HFFc6 (cell line): ENCODE results near the gene PCNA. TPM values are rescaled to one million over a fixed set of nuclear protein-coding genes. Genes with fewer than 3 reads are reported as not detected.
A peak's percentile ranks its signal among the peaks of the same experiment; 100 is the strongest.
"Not testable (repeated sequence)": the region's sequence is repeated elsewhere in the genome, so short reads cannot be mapped to it uniquely, and the experiment has no call there.

Experiments
- DNase-seq: peaks from one replicate; pipeline ENCODE4 v3.0.0-alpha.2; 2018
- H3K27ac Mint-ChIP-seq: 2 replicates; pipeline ENCODE4 v1.8.0; 2020; ENCODE audit warnings: mild to moderate bottlenecking, mixed read lengths
- H3K27me3 Mint-ChIP-seq: 2 replicates; pipeline ENCODE4 v1.8.0; 2021; ENCODE audit warnings: mild to moderate bottlenecking, moderate library complexity, mixed read lengths; ENCODE audit not compliant: insufficient read depth
- H3K36me3 Mint-ChIP-seq: 2 replicates; pipeline ENCODE4 v1.8.0; 2021; ENCODE audit warnings: low read depth, mixed read lengths
- H3K4me1 Mint-ChIP-seq: 2 replicates; pipeline ENCODE4 v1.8.0; 2020; ENCODE audit warnings: low read depth, mixed read lengths
- H3K4me3 Mint-ChIP-seq: 2 replicates; pipeline ENCODE4 v1.8.0; 2020; ENCODE audit warnings: mild to moderate bottlenecking, moderate library complexity, mixed read lengths
- H3K9me3 Mint-ChIP-seq: 2 replicates; pipeline ENCODE4 v1.8.0; 2020; ENCODE audit warnings: mild to moderate bottlenecking, mixed read lengths
- total RNA-seq, 6 experiments: library from RNA; stranded (reverse); fragmentation: NEBNext Ultra II Directional; extraction: Animal tissue kit (Norgen Biotek cat#: 25700); gene quantifications; 2 replicates in 1 of 6; 3 replicates in 5 of 6; pipeline ENCODE4 v1.2.3, GENCODE V29; 2021
- TF ChIP-seq, protein P1 (sequence below): fragments of 200-600 bp; sonication (generic); IDR thresholded peaks from 2 replicates; pipeline ENCODE4 v1.5.0; 2021; ENCODE audit warnings: antibody characterized with exemption, mild to moderate bottlenecking

The PCNA gene
- total RNA-seq, 6 experiments from 2014 or later: 104 to 172 (median 152) TPM

DNA sequence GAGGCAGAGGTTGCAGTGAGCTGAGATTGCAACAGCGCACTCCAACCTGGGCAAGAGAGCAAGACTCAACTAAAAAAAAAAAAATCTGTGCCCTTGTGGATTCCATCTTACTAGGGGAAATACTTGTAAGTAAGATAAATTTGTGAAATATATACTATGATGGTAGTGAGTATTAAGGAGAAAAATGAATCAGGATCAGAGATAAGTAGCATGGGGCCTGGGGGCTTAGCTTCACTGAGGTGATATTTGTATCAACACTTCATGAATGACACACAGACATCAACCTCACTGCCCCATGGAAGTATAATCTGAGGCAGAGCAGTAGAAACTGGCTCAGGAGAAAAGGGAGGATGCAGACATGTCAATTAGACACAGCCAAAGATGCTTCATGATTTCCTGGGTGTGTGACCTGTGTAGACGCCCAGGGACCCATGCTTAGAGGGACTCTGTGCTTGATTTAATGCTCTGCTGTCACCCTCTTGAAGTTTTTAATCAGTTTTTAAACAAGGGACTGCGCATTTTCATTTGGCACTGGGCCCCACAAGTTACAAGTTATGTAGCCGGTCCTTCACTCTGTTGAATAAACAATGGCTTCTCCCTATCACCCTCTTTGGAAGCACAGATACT is 41.9 kb downstream of the PCNA start:
- peaks cover 5% of the 10 kb centered on the region for H3K27me3 Mint-ChIP-seq
- H3K36me3 Mint-ChIP-seq: no peaks in the 10 kb centered on the region
- H3K27ac Mint-ChIP-seq: no peak overlapping the region
- H3K9me3 Mint-ChIP-seq: no peaks in the 10 kb centered on the region
- DNase-seq: no peak
- H3K4me1 Mint-ChIP-seq: peaks cover 18% of the 10 kb centered on the region
- TF ChIP-seq, protein P1, sequence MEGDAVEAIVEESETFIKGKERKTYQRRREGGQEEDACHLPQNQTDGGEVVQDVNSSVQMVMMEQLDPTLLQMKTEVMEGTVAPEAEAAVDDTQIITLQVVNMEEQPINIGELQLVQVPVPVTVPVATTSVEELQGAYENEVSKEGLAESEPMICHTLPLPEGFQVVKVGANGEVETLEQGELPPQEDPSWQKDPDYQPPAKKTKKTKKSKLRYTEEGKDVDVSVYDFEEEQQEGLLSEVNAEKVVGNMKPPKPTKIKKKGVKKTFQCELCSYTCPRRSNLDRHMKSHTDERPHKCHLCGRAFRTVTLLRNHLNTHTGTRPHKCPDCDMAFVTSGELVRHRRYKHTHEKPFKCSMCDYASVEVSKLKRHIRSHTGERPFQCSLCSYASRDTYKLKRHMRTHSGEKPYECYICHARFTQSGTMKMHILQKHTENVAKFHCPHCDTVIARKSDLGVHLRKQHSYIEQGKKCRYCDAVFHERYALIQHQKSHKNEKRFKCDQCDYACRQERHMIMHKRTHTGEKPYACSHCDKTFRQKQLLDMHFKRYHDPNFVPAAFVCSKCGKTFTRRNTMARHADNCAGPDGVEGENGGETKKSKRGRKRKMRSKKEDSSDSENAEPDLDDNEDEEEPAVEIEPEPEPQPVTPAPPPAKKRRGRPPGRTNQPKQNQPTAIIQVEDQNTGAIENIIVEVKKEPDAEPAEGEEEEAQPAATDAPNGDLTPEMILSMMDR: no peak
- H3K4me3 Mint-ChIP-seq: no peak overlapping the region

DNA sequence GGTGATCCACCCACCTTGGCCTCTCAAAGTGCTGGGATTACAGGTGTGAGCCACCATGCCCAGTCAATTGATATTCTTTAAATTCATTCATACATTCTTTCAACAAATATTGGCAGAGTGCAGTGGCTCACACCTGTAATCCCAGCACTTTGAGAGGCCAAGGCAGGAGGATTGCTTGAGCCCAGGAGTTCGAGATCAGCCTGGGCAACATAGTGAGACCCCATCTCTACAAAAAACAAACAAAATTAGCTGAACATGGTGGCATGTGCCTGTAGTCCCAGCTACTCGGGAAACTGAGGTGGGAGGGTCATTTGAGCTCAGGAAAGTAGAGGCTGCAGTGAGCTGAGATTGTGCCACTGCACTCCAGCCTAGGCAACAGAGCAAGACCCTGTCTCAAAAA is 42.8 kb downstream of the PCNA start:
- H3K36me3 Mint-ChIP-seq, H3K27me3 Mint-ChIP-seq, H3K4me3 Mint-ChIP-seq, DNase-seq, H3K27ac Mint-ChIP-seq, H3K9me3 Mint-ChIP-seq: not testable (repeated sequence)
- peaks cover 22% of the 10 kb centered on the region for H3K4me1 Mint-ChIP-seq

DNA sequence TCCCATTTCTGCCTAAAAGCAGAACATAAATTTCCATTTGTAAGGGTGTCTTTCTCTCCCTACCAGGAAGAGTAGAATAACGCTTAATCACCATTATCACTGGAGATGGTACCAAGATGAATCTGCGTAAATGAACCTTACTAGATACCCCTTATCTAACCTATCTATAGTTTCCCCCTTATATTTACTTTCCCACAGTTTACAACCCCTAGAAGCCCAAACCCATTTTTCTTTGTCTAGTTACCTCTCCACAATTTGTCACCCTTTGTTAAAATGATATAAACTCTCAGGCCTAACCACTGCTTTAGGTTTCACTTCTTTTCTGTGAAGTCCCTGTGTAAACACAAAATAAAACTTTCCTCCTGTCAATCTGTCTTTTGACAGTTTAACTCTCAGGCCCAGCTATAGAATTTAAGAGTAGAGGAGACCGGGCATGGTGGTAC is 45.5 kb downstream of the PCNA start:
- Mint-ChIP-seq H3K27ac (no peak overlapping the region), H3K4me3 (no peak overlapping the region)
- TF ChIP-seq, protein P1: no peak

DNA sequence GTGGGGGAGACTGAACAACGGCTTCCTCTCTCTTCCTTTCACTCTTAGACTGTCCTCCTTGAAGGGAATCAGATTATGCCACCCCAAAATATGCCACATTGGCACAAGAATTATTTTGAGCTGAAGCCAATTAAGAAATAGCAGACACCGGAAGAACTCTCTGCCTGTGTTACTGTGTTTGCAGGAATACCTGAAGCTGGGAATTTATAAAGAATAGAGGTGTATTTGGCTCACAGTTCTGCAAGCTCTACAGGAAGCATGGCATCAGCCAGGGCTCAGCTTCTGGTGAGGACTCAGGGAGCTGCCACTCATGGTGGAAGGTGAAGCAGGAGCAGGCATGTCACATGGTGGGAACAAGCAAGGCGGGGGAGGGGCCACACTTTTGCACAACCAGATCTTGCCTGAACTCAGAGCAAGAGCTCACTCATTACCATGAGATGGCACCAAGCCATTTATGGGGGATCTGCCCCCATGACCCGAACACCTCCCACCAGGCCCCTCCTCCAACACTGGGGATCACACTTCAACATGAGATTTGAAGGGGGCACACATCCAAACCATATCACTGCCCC is 46.0 kb downstream of the PCNA start:
- no peak for DNase-seq
- Mint-ChIP-seq H3K36me3 (no peaks in the 10 kb centered on the region), H3K27ac (peak overlapping the region; percentile 77), H3K9me3 (no peaks in the 10 kb centered on the region), H3K27me3 (peaks cover 2% of the 10 kb centered on the region; the same call in 1 of the 2 replicates), H3K4me1 (peaks cover 16% of the 10 kb centered on the region), H3K4me3 (no peak overlapping the region)
- TF ChIP-seq, protein P1: no peak

More for the DNA sequence above, 45.5 kb downstream of the PCNA start:
- Mint-ChIP-seq H3K4me1 (peaks cover 16% of the 10 kb centered on the region), H3K9me3 (no peaks in the 10 kb centered on the region), H3K36me3 (no peaks in the 10 kb centered on the region), H3K27me3 (peaks cover 2% of the 10 kb centered on the region; the same call in 1 of the 2 replicates)
- no peak for DNase-seq

DNA sequence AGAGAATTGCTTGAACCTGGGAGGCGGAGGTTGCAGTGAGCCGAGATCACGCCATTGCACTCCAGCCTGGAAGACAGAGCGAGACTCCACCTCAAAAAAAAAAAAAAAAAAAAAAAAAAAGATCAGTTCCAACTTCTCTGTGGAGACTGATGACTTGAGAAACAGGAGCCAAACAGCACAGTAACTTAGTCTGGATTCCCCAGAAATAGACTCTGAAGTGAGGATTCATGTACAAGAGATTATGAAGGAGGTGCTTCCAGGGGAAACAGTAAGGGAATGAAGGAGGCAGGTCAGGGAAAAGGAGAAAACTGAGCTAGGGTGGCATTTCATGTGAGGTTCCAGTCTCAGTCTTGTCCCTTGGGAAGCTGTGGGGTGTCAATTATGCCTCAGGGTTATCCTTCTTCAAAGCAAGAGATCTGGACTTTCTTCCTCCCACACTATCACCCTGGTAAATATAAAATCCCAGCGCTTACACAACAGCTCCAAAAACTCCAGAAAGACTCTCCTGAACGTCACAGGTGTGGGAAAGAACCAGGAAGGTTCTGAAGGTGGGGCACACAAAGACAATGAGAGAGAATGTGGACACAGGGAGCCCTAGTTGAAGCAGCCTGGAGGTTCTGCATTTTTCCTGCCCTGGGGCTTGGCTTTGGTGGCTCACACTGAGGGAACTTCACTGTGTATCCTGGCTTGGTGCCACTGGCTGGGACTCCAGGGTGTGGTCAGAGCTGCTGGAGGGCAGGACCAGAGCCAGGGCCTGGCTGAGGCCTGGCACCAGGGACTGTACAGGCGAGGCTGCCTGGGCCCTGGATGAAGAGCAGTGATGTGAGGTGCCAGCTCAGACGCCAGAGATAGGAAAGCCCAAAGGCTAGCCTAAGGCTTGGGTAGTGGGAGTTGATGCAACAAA is 46.8 kb downstream of the PCNA start:
- H3K4me3 Mint-ChIP-seq: no peak overlapping the region
- peak overlapping the region; percentile 77 for H3K27ac Mint-ChIP-seq
- H3K27me3 Mint-ChIP-seq: peaks cover 2% of the 10 kb centered on the region
- no peaks in the 10 kb centered on the region for H3K36me3 Mint-ChIP-seq
- peak; percentile 80 for DNase-seq
- H3K9me3 Mint-ChIP-seq: no peaks in the 10 kb centered on the region
- TF ChIP-seq, protein P1: no peak
- H3K4me1 Mint-ChIP-seq: peaks cover 16% of the 10 kb centered on the region

DNA sequence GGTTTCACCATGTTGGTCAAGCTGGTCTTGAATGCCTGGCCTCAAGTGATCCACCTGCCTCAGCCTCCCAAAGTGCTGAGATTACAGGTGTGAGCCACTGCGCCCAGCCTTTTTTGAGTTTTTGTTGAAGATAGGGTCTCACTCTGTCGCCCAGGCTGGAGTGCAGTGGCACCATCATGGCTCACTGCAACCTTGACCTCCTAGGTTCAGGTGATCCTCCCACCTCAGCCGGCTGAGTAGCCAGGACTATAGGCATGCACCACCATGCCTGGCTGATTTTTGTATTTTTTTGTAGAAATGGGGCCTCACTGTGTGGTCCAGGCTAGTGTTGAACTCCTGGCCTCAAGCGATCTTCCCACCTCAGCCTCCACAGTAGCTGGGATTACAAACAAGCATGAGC is 47.8 kb downstream of the PCNA start:
- H3K36me3 Mint-ChIP-seq: not testable (repeated sequence)

More for the DNA sequence above, 47.8 kb downstream of the PCNA start:
- H3K4me1 Mint-ChIP-seq: peaks cover 18% of the 10 kb centered on the region
- not testable (repeated sequence) for DNase-seq, H3K27me3 Mint-ChIP-seq, H3K4me3 Mint-ChIP-seq, H3K27ac Mint-ChIP-seq, H3K9me3 Mint-ChIP-seq
